MCF 10A (cell line): ENCODE results near the gene AHCYL1. TPM values are rescaled to one million over a fixed set of nuclear protein-coding genes. Genes with fewer than 3 reads are reported as not detected.

Experiments
- BruUV-seq: library from RNA; stranded (reverse); fragments of 400-500 nt; replicated peaks from 2 replicates; lab custom pipeline; 2021; lab: Mats Ljungman, UMichigan
- CTCF ChIA-PET: fragments of 300-600 bp; sonication (Branson Sonifier 250); formaldehyde crosslinking; extraction: SDS; loops from one replicate; lab custom pipeline; 2021; ENCODE audit warnings: antibody characterized with exemption, inconsistent platforms; lab: Yijun Ruan, JAX
- POLR2A ChIA-PET: fragments of 300-600, 350-650 bp; sonication (Branson Sonifier 250); formaldehyde crosslinking; extraction: SDS; loops from one replicate; lab custom pipeline; 2020; ENCODE audit warnings: antibody characterized with exemption, inconsistent platforms; lab: Yijun Ruan, JAX
- DNase-seq: peaks from one replicate; pipeline ENCODE4 v3.0.0-alpha.2; 2018; ENCODE audit not compliant: unreplicated experiment
- H3K27ac Mint-ChIP-seq: one replicate; pipeline ENCODE4 v1.8.0; 2022; ENCODE audit warnings: mild to moderate bottlenecking, low read depth, mixed read lengths; ENCODE audit not compliant: unreplicated experiment
- H3K27me3 Mint-ChIP-seq: one replicate; pipeline ENCODE4 v1.8.0; 2022; ENCODE audit warnings: mixed read lengths; ENCODE audit not compliant: insufficient read depth, unreplicated experiment
- H3K36me3 Mint-ChIP-seq: one replicate; pipeline ENCODE4 v1.8.0; 2022; ENCODE audit warnings: mild to moderate bottlenecking, moderate library complexity, mixed read lengths; ENCODE audit not compliant: insufficient read depth, unreplicated experiment
- H3K4me1 Mint-ChIP-seq: one replicate; pipeline ENCODE4 v1.8.0; 2022; ENCODE audit warnings: mixed read lengths; ENCODE audit not compliant: insufficient read depth, unreplicated experiment
- H3K4me3 Mint-ChIP-seq: one replicate; pipeline ENCODE4 v1.8.0; 2022; ENCODE audit warnings: mild to moderate bottlenecking, moderate library complexity, mixed read lengths; ENCODE audit not compliant: unreplicated experiment
- H3K9me3 Mint-ChIP-seq: one replicate; pipeline ENCODE4 v1.8.0; 2022; ENCODE audit warnings: mixed read lengths; ENCODE audit not compliant: unreplicated experiment
- CTCF ChIP-seq: fragments of 200-600 bp; IDR thresholded peaks from one replicate; pipeline ENCODE4 v1.8.0; 2022; ENCODE audit warnings: antibody characterized with exemption, mild to moderate bottlenecking; ENCODE audit not compliant: unreplicated experiment
- intact Hi-C: fragments of 100-400 bp; cut with micrococcal nuclease; formaldehyde crosslinking; loops from 2 replicates; pipeline ENCODE4 v1.14.1; 2022
- total RNA-seq: library from RNA; stranded (reverse); gene quantifications from 2 replicates; pipeline ENCODE4 v1.2.3, GENCODE V29; 2022

Gene AHCYL1
- total RNA-seq, 1 experiment from 2014 or later, result 104 TPM

GRCh38 chr1:110056776-110057175 is 72.2 kb downstream of the AHCYL1 start:
- BruUV-seq, result no TSS peak
- Mint-ChIP-seq H3K9me3 (no peaks in the 10 kb centered on the region), H3K4me3 (no peak overlapping the region), H3K36me3 (peaks cover 69% of the 10 kb centered on the region), H3K4me1 (no peaks in the 10 kb centered on the region), H3K27me3 (no peaks in the 10 kb centered on the region), H3K27ac (no peak overlapping the region)
- TF ChIP-seq CTCF, result no peak
- CTCF ChIA-PET, result interaction anchor here (0.6 to 9.6 kb wide), 7 partner anchors 10 to 393 kb away, joined by 3 to 183 read pairs (median 4); no protein-coding TSS in a partner anchor
- intact Hi-C loops, result loop anchor here (10.0 kb wide), 1 partner anchor 438 kb away; no protein-coding TSS in a partner anchor
- POLR2A ChIA-PET, result interaction anchor here (0.8 kb wide), 1 partner anchor 449 kb away, joined by 3 read pairs; no protein-coding TSS in a partner anchor
- peak; percentile 15 for DNase-seq

- no peak for TF ChIP-seq CTCF
- no peak for DNase-seq
- Mint-ChIP-seq H3K9me3 (no peaks in the 10 kb centered on the region), H3K4me3 (no peak overlapping the region), H3K4me1 (no peaks in the 10 kb centered on the region), H3K27ac (peak overlapping the region; percentile 32), H3K36me3 (peaks cover 56% of the 10 kb centered on the region), H3K27me3 (no peaks in the 10 kb centered on the region)
- ChIA-PET CTCF (interaction anchor here (1.0 to 9.6 kb wide), 6 partner anchors 8 to 45 kb away, joined by 5 to 183 read pairs (median 6); no protein-coding TSS in a partner anchor), POLR2A (interaction anchor here (0.7 to 1.4 kb wide), 2 partner anchors 24 to 54 kb away, joined by 3 to 5 read pairs; partner anchors contain the start of gene STRIP1)
- no TSS peak for BruUV-seq
- intact Hi-C loops, result loop anchor here (10.0 kb wide), 1 partner anchor 437 kb away; no protein-coding TSS in a partner anchor
Observed at GRCh38 chr1:110057963-110058518, 73.5 kb downstream of the AHCYL1 start.

- Mint-ChIP-seq H3K9me3 (no peaks in the 10 kb centered on the region), H3K4me3 (no peak overlapping the region), H3K27me3 (no peaks in the 10 kb centered on the region), H3K27ac (peak overlapping the region; percentile 32), H3K4me1 (no peaks in the 10 kb centered on the region), H3K36me3 (peaks cover 52% of the 10 kb centered on the region)
- intact Hi-C loops, result loop anchor here (10.0 kb wide), 1 partner anchor 436 kb away; no protein-coding TSS in a partner anchor
- DNase-seq, result no peak
- no peak for TF ChIP-seq CTCF
- no TSS peak for BruUV-seq
- ChIA-PET CTCF (interaction anchor here (1.3 to 9.6 kb wide), 8 partner anchors 10 to 45 kb away, joined by 5 to 183 read pairs (median 8); partner anchors contain the start of gene STRIP1), POLR2A (interaction anchor here (1.4 kb wide), 1 partner anchor 24 kb away, joined by 5 read pairs; the partner anchor contains the start of gene STRIP1)
Observed at GRCh38 chr1:110058591-110058990, 74.0 kb downstream of the AHCYL1 start.
